GM19025 (cell line): ENCODE measurements around the gene IGSF23.

Source experiments
- ATAC-seq: cut with Tn5 transposase; IDR thresholded peaks from one replicate; pipeline ENCODE4 v1.9.1; 2021; ENCODE audit warnings: mild to moderate bottlenecking, low read depth, moderate library complexity; ENCODE audit not compliant: unreplicated experiment

IGSF23 gene

GRCh38 chr19:44613295-44614178 is at the start of gene IGSF23:
Gene IGSF23 (plus strand): TSS chr19:44613563. CDS start chr19:44613646, 83 bp downstream.
- ATAC-seq, result no peak

GRCh38 chr19:44566984-44567383 is 46.4 kb upstream of the IGSF23 start:
- ATAC-seq, result no peak

- ATAC-seq, result no peak
These were observed 45.6 kb upstream of the IGSF23 start for GRCh38 chr19:44567745-44568144.

GRCh38 chr19:44570603-44570983 is 42.8 kb upstream of the IGSF23 start:
- no peak for ATAC-seq

- ATAC-seq, result no peak
These were observed 42.2 kb upstream of the IGSF23 start for GRCh38 chr19:44570984-44571684.

- no peak for ATAC-seq
These were observed 41.4 kb upstream of the IGSF23 start for GRCh38 chr19:44571830-44572580.

- ATAC-seq, result no peak
These were observed 40.8 kb upstream of the IGSF23 start for GRCh38 chr19:44572581-44572900.

- no peak for ATAC-seq
These were observed 40.2 kb upstream of the IGSF23 start for GRCh38 chr19:44573183-44573582.

- ATAC-seq, result no peak
These were observed 39.7 kb upstream of the IGSF23 start for GRCh38 chr19:44573627-44574026.

GRCh38 chr19:44574186-44574950 is 39.0 kb upstream of the IGSF23 start:
- no peak for ATAC-seq

- ATAC-seq, result no peak
These were observed 38.2 kb upstream of the IGSF23 start for GRCh38 chr19:44575116-44575700.

- ATAC-seq, result no peak
These were observed 36.4 kb upstream of the IGSF23 start for GRCh38 chr19:44576843-44577565.

- ATAC-seq, result no peak
These were observed 35.8 kb upstream of the IGSF23 start for GRCh38 chr19:44577566-44577874.

- ATAC-seq, result no peak
These were observed 33.5 kb upstream of the IGSF23 start for GRCh38 chr19:44579663-44580365.

GRCh38 chr19:44580366-44580895 is 32.9 kb upstream of the IGSF23 start:
- no peak for ATAC-seq

GRCh38 chr19:44581288-44581687 is 32.1 kb upstream of the IGSF23 start:
- no peak for ATAC-seq

GRCh38 chr19:44582581-44583265 is 30.6 kb upstream of the IGSF23 start:
- ATAC-seq, result no peak
